Glutamatergic neuron (in vitro differentiated cells): ENCODE measurements around the gene LTO1. TPM values are rescaled to one million over a fixed set of nuclear protein-coding genes. Genes with fewer than 3 reads are reported as not detected.

ENCODE experiments used
- DNase-seq: peaks from one replicate; pipeline ENCODE4 v3.0.0; 2022
- H3K27ac Mint-ChIP-seq: one replicate; pipeline ENCODE4 v1.8.0; 2020; ENCODE audit warnings: mild to moderate bottlenecking, mixed read lengths, inconsistent platforms; ENCODE audit not compliant: unreplicated experiment
- H3K27me3 Mint-ChIP-seq: one replicate; pipeline ENCODE4 v1.8.0; 2020; ENCODE audit warnings: mild to moderate bottlenecking, moderate library complexity, mixed read lengths, inconsistent platforms; ENCODE audit not compliant: unreplicated experiment
- H3K36me3 Mint-ChIP-seq: one replicate; pipeline ENCODE4 v1.8.0; 2020; ENCODE audit warnings: mild to moderate bottlenecking, mixed read lengths, inconsistent platforms; ENCODE audit not compliant: unreplicated experiment
- H3K4me1 Mint-ChIP-seq: one replicate; pipeline ENCODE4 v1.8.0; 2020; ENCODE audit warnings: mild to moderate bottlenecking, low read depth, mixed read lengths, inconsistent platforms; ENCODE audit not compliant: unreplicated experiment
- H3K4me3 Mint-ChIP-seq: one replicate; pipeline ENCODE4 v1.8.0; 2020; ENCODE audit warnings: mild to moderate bottlenecking, mixed read lengths, inconsistent platforms; ENCODE audit not compliant: unreplicated experiment
- H3K9me3 Mint-ChIP-seq: one replicate; pipeline ENCODE4 v1.8.0; 2020; ENCODE audit warnings: mild to moderate bottlenecking, moderate library complexity, mixed read lengths, inconsistent platforms; ENCODE audit not compliant: unreplicated experiment
- total RNA-seq: library from RNA; stranded (reverse); fragmentation: NEBNext Ultra II Directional; extraction: Animal tissue kit (Norgen Biotek cat#: 25700); gene quantifications from one replicate; pipeline ENCODE4 v1.2.1, GENCODE V29; 2021; ENCODE audit not compliant: unreplicated experiment
- TF ChIP-seq, protein P1 (sequence below): fragments of 200-600 bp; sonication (generic); IDR thresholded peaks from one replicate; pipeline ENCODE4 v1.5.0; 2021; ENCODE audit not compliant: partially characterized antibody, unreplicated experiment

Gene LTO1
- total RNA-seq, 1 donor from 2014 or later, result 38.1 TPM

DNA sequence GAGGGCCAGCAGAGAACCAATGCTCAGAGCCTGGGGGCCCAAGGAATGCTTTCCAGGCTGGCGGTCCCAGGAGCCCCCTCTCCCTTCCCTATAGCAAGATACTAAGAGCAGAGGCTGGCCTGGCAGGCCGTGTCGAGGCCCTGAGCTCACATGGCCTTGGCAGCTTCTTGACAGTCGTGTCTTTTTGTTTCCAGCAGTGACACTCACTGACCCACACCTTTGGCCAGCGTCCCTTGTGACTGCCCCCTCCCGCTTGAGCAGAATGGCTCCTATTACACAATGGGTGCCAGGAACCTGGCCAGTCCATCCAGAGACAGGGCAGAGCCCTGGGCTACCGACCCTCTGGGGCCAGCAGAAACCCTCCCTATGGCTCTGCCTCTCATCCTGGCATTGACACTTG lies 40.6 kb downstream of the LTO1 start:
- TF ChIP-seq, protein P1, sequence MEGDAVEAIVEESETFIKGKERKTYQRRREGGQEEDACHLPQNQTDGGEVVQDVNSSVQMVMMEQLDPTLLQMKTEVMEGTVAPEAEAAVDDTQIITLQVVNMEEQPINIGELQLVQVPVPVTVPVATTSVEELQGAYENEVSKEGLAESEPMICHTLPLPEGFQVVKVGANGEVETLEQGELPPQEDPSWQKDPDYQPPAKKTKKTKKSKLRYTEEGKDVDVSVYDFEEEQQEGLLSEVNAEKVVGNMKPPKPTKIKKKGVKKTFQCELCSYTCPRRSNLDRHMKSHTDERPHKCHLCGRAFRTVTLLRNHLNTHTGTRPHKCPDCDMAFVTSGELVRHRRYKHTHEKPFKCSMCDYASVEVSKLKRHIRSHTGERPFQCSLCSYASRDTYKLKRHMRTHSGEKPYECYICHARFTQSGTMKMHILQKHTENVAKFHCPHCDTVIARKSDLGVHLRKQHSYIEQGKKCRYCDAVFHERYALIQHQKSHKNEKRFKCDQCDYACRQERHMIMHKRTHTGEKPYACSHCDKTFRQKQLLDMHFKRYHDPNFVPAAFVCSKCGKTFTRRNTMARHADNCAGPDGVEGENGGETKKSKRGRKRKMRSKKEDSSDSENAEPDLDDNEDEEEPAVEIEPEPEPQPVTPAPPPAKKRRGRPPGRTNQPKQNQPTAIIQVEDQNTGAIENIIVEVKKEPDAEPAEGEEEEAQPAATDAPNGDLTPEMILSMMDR, result no peak
- peaks cover 6% of the 10 kb centered on the region for H3K9me3 Mint-ChIP-seq

DNA sequence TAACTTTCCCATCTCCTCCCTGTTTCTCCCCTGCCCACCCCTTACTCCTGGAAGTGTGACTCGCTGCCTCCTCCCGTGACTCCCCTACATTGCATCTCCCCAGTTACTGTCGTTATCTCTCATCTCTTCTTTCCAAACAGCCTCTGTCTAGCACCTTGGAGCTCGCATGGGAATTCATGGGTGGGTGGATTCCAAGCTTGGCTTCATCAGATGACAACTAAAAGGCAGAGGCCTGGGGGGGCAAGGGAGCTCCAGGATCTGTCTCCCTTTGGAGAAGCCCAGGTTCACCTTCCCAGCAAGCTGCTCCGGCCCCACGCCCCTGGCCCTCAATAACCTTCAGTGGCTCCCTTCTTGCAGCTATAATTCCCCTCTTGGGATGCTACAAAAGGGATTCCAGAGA lies 41.1 kb downstream of the LTO1 start:
- Mint-ChIP-seq H3K9me3 (peaks cover 8% of the 10 kb centered on the region), H3K27me3 (peaks cover 13% of the 10 kb centered on the region), H3K36me3 (peaks cover 5% of the 10 kb centered on the region), H3K4me3 (no peak overlapping the region), H3K4me1 (peaks cover 4% of the 10 kb centered on the region), H3K27ac (no peak overlapping the region)
- TF ChIP-seq, protein P1, result no peak
- no peak for DNase-seq

More for the DNA sequence above, 40.6 kb downstream of the LTO1 start:
- peaks cover 4% of the 10 kb centered on the region for H3K4me1 Mint-ChIP-seq
- H3K27ac Mint-ChIP-seq, result no peak overlapping the region
- H3K4me3 Mint-ChIP-seq, result no peak overlapping the region
- peaks cover 11% of the 10 kb centered on the region for H3K27me3 Mint-ChIP-seq
- H3K36me3 Mint-ChIP-seq, result peaks cover 5% of the 10 kb centered on the region
- DNase-seq, result no peak

DNA sequence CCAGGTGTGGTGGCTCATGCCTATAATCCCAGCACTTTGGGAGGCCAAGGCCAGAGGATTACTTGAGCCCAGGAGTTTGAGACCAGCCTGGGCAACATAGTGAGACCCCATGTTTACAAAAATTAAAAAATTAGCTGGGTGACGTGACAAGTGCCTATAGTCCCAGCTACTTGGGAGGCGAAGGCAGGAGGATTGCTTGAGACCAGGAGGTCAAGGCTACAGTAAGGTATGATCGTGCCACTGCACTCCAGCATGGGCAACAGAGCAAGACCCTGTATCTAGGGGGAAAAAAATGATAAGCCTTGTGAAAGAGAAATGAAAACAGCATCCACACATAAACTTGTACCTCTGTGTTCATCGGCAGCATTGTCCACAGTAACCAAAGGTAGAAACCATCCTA lies 42.3 kb downstream of the LTO1 start:
- Mint-ChIP-seq H3K4me1 (peaks cover 4% of the 10 kb centered on the region), H3K27ac (no peak overlapping the region), H3K27me3 (peaks cover 13% of the 10 kb centered on the region), H3K4me3 (no peak overlapping the region), H3K36me3 (peaks cover 5% of the 10 kb centered on the region), H3K9me3 (peaks cover 7% of the 10 kb centered on the region)
- no peak for DNase-seq
- TF ChIP-seq, protein P1, result no peak

DNA sequence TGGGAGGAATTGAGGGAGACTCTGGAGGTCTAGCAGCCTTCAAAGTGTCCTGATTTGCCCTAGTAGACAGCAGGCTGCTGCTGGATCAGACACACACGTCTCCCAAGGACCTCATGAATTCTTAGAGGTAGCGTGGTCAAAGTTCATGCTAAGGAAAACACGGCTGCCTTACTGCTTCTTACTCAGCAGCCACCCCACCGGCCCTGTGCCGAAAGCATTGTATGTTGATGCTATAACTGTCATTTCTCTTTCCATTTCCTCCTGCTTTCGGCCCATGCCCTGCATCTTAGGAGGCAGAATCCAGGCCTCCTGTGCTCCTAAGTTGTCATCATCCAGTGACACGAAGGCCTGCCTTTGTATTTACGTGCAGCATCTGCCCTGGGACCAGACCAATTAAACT lies 44.7 kb downstream of the LTO1 start:
- DNase-seq, result no peak
- H3K9me3 Mint-ChIP-seq, result peaks cover 5% of the 10 kb centered on the region
- H3K27me3 Mint-ChIP-seq, result peaks cover 9% of the 10 kb centered on the region
- TF ChIP-seq, protein P1, result no peak
- H3K36me3 Mint-ChIP-seq, result peaks cover 5% of the 10 kb centered on the region
- H3K4me3 Mint-ChIP-seq, result no peak overlapping the region
- H3K4me1 Mint-ChIP-seq, result no peaks in the 10 kb centered on the region
- H3K27ac Mint-ChIP-seq, result no peak overlapping the region

DNA sequence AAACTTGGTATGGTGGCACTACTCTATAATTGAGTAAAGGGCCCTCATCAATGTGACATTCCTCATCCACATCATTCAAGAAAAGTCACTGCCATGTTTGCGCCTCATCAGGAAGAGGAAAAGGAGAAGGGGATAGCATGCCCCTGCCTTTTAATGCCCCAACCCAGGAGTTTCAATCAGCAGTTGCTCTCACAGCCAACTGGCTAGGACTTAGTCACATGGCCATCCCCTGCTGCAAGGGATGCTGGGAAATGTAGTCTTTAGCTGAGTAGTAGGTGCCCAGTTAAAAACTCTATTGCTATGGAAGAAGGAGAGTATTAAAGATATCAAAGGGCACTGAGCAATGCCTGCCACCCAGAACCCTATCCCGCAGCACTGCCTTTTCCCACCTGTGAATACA lies 45.1 kb downstream of the LTO1 start:
- Mint-ChIP-seq H3K9me3 (peaks cover 5% of the 10 kb centered on the region), H3K27me3 (peaks cover 9% of the 10 kb centered on the region), H3K4me1 (no peaks in the 10 kb centered on the region), H3K4me3 (no peak overlapping the region), H3K36me3 (peaks cover 5% of the 10 kb centered on the region), H3K27ac (no peak overlapping the region)
- DNase-seq, result no peak
- TF ChIP-seq, protein P1, result no peak
